Lower lobe of right lung (tissue), 2 donors: Measurements from ENCODE around the gene TMEM63A. TPM values are rescaled to one million over a fixed set of nuclear protein-coding genes. Genes with fewer than 3 reads are reported as not detected.
"Not testable (repeated sequence)": the region's sequence is repeated elsewhere in the genome, so short reads cannot be mapped to it uniquely, and the experiment has no call there.

Source experiments
- ATAC-seq, 2 donors: fragments of 200-7000 bp; cut with Tn5 transposase; one replicate each; pipeline ENCODE4 v1.9.1; 2020 to 2022; ENCODE audit warnings: mild to moderate bottlenecking in 2 of 2, moderate library complexity in 2 of 2
- DNase-seq: peaks from one replicate; pipeline ENCODE4 v3.0.0-alpha.2; 2020
- H3K27ac ChIP-seq: fragments of 200-600 bp; one replicate; pipeline ENCODE4 v1.8.0; 2022
- H3K27me3 ChIP-seq: fragments of 200-600 bp; one replicate; pipeline ENCODE4 v1.8.0; 2022; ENCODE audit warnings: low read depth
- H3K36me3 ChIP-seq: fragments of 200-600 bp; one replicate; pipeline ENCODE4 v1.8.0; 2022; ENCODE audit warnings: mild to moderate bottlenecking
- H3K4me1 ChIP-seq: fragments of 200-600 bp; one replicate; pipeline ENCODE4 v1.8.0; 2022
- H3K4me3 ChIP-seq: fragments of 200-600 bp; one replicate; pipeline ENCODE4 v1.8.0; 2022; ENCODE audit warnings: mild to moderate bottlenecking
- H3K9me3 ChIP-seq: fragments of 200-600 bp; one replicate; pipeline ENCODE4 v1.8.0; 2022
- CTCF ChIP-seq: fragments of 200-600 bp; IDR thresholded peaks from one replicate; pipeline ENCODE4 v1.8.0; 2022; ENCODE audit warnings: antibody characterized with exemption, mild to moderate bottlenecking
- intact Hi-C: fragments of 100-400 bp; cut with DNase I; formaldehyde crosslinking; loops from one replicate; pipeline ENCODE4 v1.11.0; 2022
- total RNA-seq: library from RNA; stranded (reverse); fragmentation: NEBNext Ultra II Directional; extraction: Animal tissue kit (Norgen Biotek cat#: 25700); gene quantifications from one replicate; pipeline ENCODE4 v1.2.1, GENCODE V29; 2021
- donor health status: DM: no; HTN: yes; CAD: no; lungs with severe emphysema.

TMEM63A gene
- total RNA-seq, 1 donor from 2014 or later = 141 TPM

- no peak within 1 kb of the TSS for H3K4me3 ChIP-seq
- no peaks in the 10 kb centered on the region for H3K27me3 ChIP-seq
- intact Hi-C loops = no loop called here
- TF ChIP-seq CTCF = no peak
- no peaks in the 10 kb centered on the region for H3K9me3 ChIP-seq
- ATAC-seq (peak in 1 of 2 donors; percentile 29), DNase-seq (peak; percentile 34)
- no peaks in the 10 kb centered on the region for H3K4me1 ChIP-seq
- no peak within 1 kb of the TSS for H3K27ac ChIP-seq
- H3K36me3 ChIP-seq = no peaks in the 10 kb centered on the region
These were observed 6.9 kb upstream of the TMEM63A start, which contains the start of gene LEFTY1 for GRCh38 chr1:225888898-225889601. LEFTY1 (minus strand) TSS chr1:225889146; CDS start chr1:225889066, 80 bp downstream.

GRCh38 chr1:225888289-225888897 is 6.2 kb upstream of the TMEM63A start:
- Histone ChIP-seq H3K4me1 (peaks cover 2% of the 10 kb centered on the region), H3K36me3 (no peaks in the 10 kb centered on the region), H3K27ac (no peak overlapping the region), H3K9me3 (no peaks in the 10 kb centered on the region), H3K27me3 (no peaks in the 10 kb centered on the region), H3K4me3 (no peak overlapping the region)
- intact Hi-C loops = no loop called here
- peak; percentile 29 for DNase-seq
- peak in 1 of 2 donors; percentile 20 for ATAC-seq
- TF ChIP-seq CTCF = no peak

GRCh38 chr1:225887554-225888288 is 5.5 kb upstream of the TMEM63A start:
- H3K27me3 ChIP-seq, H3K27ac ChIP-seq, H3K36me3 ChIP-seq, H3K4me1 ChIP-seq, H3K4me3 ChIP-seq, H3K9me3 ChIP-seq, intact Hi-C loops, ATAC-seq: not testable (repeated sequence)
- DNase-seq = peak; percentile 33

- H3K27me3 ChIP-seq = no peaks in the 10 kb centered on the region
- ATAC-seq = no peak
- no peak overlapping the region for H3K4me3 ChIP-seq
- peaks cover 9% of the 10 kb centered on the region for H3K4me1 ChIP-seq
- no peak for TF ChIP-seq CTCF
- DNase-seq = no peak
- H3K9me3 ChIP-seq = no peaks in the 10 kb centered on the region
- no peaks in the 10 kb centered on the region for H3K36me3 ChIP-seq
- intact Hi-C loops = no loop called here
- H3K27ac ChIP-seq = no peak overlapping the region
These were observed 4.8 kb upstream of the TMEM63A start for GRCh38 chr1:225887030-225887314.

- ATAC-seq = no peak
- no peak for TF ChIP-seq CTCF
- intact Hi-C loops = no loop called here
- Histone ChIP-seq H3K27me3 (no peaks in the 10 kb centered on the region), H3K27ac (no peak overlapping the region), H3K9me3 (no peaks in the 10 kb centered on the region), H3K4me1 (peaks cover 11% of the 10 kb centered on the region), H3K36me3 (no peaks in the 10 kb centered on the region), H3K4me3 (no peak overlapping the region)
- peak; percentile 34 for DNase-seq
These were observed 4.2 kb upstream of the TMEM63A start for GRCh38 chr1:225886159-225887029.
